ENCODE data around the gene CLASP1. TPM values are rescaled to one million over a fixed set of nuclear protein-coding genes. Genes with fewer than 3 reads are reported as not detected.

Gene CLASP1
- total RNA-seq, 4 donors from 2014 or later, result 14.1 to 110 (median 55.9) TPM

- Histone ChIP-seq H3K27me3 (no peaks in the 10 kb centered on the region), H3K4me1 (no peaks in the 10 kb centered on the region), H3K4me3 (no peak overlapping the region), H3K27ac (no peak overlapping the region), H3K9me3 (no peaks in the 10 kb centered on the region), H3K36me3 (no peaks in the 10 kb centered on the region)
- intact Hi-C loops (cut with DNase I; ENCODE audit: low total_unique reads), result no loop called here
- no peak for DNase-seq
- TF ChIP-seq POLR2A (IDR thresholded peaks at IDR 0.05) (no peak), CTCF (IDR thresholded peaks at IDR 0.05) (no peak)
Measured at GRCh38 chr2:121667618-121668017, 18.4 kb upstream of the CLASP1 start.

GRCh38 chr2:121666042-121666441, 16.8 kb upstream of the CLASP1 start:
- intact Hi-C loops (cut with DNase I; ENCODE audit: low total_unique reads), result no loop called here
- H3K27ac ChIP-seq, result no peak overlapping the region
- no peak for TF ChIP-seq CTCF (IDR thresholded peaks at IDR 0.05)
- no peak for TF ChIP-seq POLR2A (IDR thresholded peaks at IDR 0.05)

GRCh38 chr2:121665504-121665903, 16.2 kb upstream of the CLASP1 start:
- Histone ChIP-seq H3K27ac (no peak overlapping the region), H3K4me3 (no peak overlapping the region), H3K27me3 (no peaks in the 10 kb centered on the region), H3K4me1 (no peaks in the 10 kb centered on the region), H3K36me3 (no peaks in the 10 kb centered on the region), H3K9me3 (no peaks in the 10 kb centered on the region)
- TF ChIP-seq POLR2A (IDR thresholded peaks at IDR 0.05), result no peak
- TF ChIP-seq CTCF (IDR thresholded peaks at IDR 0.05), result no peak
- intact Hi-C loops (cut with DNase I; ENCODE audit: low total_unique reads), result no loop called here
- DNase-seq, result no peak

More at GRCh38 chr2:121666042-121666441, 16.8 kb upstream of the CLASP1 start:
- DNase-seq, result no peak
- no peaks in the 10 kb centered on the region for H3K36me3 ChIP-seq
- H3K9me3 ChIP-seq, result no peaks in the 10 kb centered on the region
- H3K27me3 ChIP-seq, result no peaks in the 10 kb centered on the region
- no peaks in the 10 kb centered on the region for H3K4me1 ChIP-seq
- no peak overlapping the region for H3K4me3 ChIP-seq

- Histone ChIP-seq H3K9me3 (no peaks in the 10 kb centered on the region), H3K36me3 (no peaks in the 10 kb centered on the region), H3K4me3 (no peak overlapping the region), H3K4me1 (no peaks in the 10 kb centered on the region), H3K27me3 (no peaks in the 10 kb centered on the region), H3K27ac (no peak overlapping the region)
- no peak for DNase-seq
- TF ChIP-seq POLR2A (IDR thresholded peaks at IDR 0.05) (no peak), CTCF (IDR thresholded peaks at IDR 0.05) (no peak)
- intact Hi-C loops (cut with DNase I; ENCODE audit: low total_unique reads), result no loop called here
Measured at GRCh38 chr2:121664713-121665112, 15.5 kb upstream of the CLASP1 start.

- Histone ChIP-seq H3K4me1 (no peaks in the 10 kb centered on the region), H3K27ac (no peak overlapping the region), H3K4me3 (no peak overlapping the region), H3K27me3 (no peaks in the 10 kb centered on the region), H3K9me3 (no peaks in the 10 kb centered on the region), H3K36me3 (no peaks in the 10 kb centered on the region)
- TF ChIP-seq POLR2A (IDR thresholded peaks at IDR 0.05), result no peak
- intact Hi-C loops (cut with DNase I; ENCODE audit: low total_unique reads), result no loop called here
- no peak for DNase-seq
Measured at GRCh38 chr2:121664086-121664485, 14.8 kb upstream of the CLASP1 start.

- Histone ChIP-seq H3K36me3 (no peaks in the 10 kb centered on the region), H3K4me3 (no peak overlapping the region), H3K9me3 (no peaks in the 10 kb centered on the region), H3K27me3 (no peaks in the 10 kb centered on the region), H3K27ac (no peak overlapping the region), H3K4me1 (no peaks in the 10 kb centered on the region)
- intact Hi-C loops (cut with DNase I; ENCODE audit: low total_unique reads), result no loop called here
- no peak for DNase-seq
- TF ChIP-seq CTCF (IDR thresholded peaks at IDR 0.05) (no peak), POLR2A (IDR thresholded peaks at IDR 0.05) (no peak)
Measured at GRCh38 chr2:121663434-121663833, 14.2 kb upstream of the CLASP1 start.
